Stimulated activated CD8-positive, alpha-beta memory T cell treated with anti-CD3 and anti-CD28 coated beads, Interleukin-7, amount 100 ng/mL, for 1 hour (primary cell): ENCODE results near the gene HECTD4.
A peak's percentile ranks its signal among the peaks of the same experiment; 100 is the strongest.

Experiments used
- DNase-seq, 2 donors: peaks; one replicate each; pipeline ENCODE4 v3.0.0-alpha.2; 2020; ENCODE audit warnings: low read depth in 2 of 2

HECTD4 gene

GRCh38 chr12:112322441-112322840, 59.8 kb downstream of the HECTD4 start:
- no peak for DNase-seq

- DNase-seq = no peak
Measured at GRCh38 chr12:112321245-112321644, 61.0 kb downstream of the HECTD4 start.

GRCh38 chr12:112319395-112319794, 62.8 kb downstream of the HECTD4 start:
- DNase-seq = no peak

GRCh38 chr12:112317481-112317880, 64.8 kb downstream of the HECTD4 start:
- DNase-seq = no peak

GRCh38 chr12:112314981-112315380, 67.2 kb downstream of the HECTD4 start:
- DNase-seq = no peak

- no peak for DNase-seq
Measured at GRCh38 chr12:112309797-112310196, 72.4 kb downstream of the HECTD4 start.

GRCh38 chr12:112308652-112309051, 73.6 kb downstream of the HECTD4 start:
- DNase-seq = no peak

- no peak for DNase-seq
Measured at GRCh38 chr12:112308161-112308560, 74.1 kb downstream of the HECTD4 start.

- no peak for DNase-seq
Measured at GRCh38 chr12:112307317-112308011, 74.8 kb downstream of the HECTD4 start.

GRCh38 chr12:112305951-112306350, 76.3 kb downstream of the HECTD4 start:
- DNase-seq = no peak

- DNase-seq = no peak
Measured at GRCh38 chr12:112304436-112304835, 77.8 kb downstream of the HECTD4 start.

GRCh38 chr12:112303799-112304198, 78.4 kb downstream of the HECTD4 start:
- DNase-seq = no peak

GRCh38 chr12:112303004-112303403, 79.2 kb downstream of the HECTD4 start:
- peak; percentile 2 to 4 for DNase-seq

GRCh38 chr12:112299704-112300103, 82.5 kb downstream of the HECTD4 start:
- no peak for DNase-seq

GRCh38 chr12:112297188-112297587, 85.0 kb downstream of the HECTD4 start:
- no peak for DNase-seq

- DNase-seq = no peak
Measured at GRCh38 chr12:112296183-112296582, 86.0 kb downstream of the HECTD4 start.

- no peak for DNase-seq
Measured at GRCh38 chr12:112294793-112295192, 87.4 kb downstream of the HECTD4 start.

GRCh38 chr12:112288638-112289037, 93.6 kb downstream of the HECTD4 start:
- no peak for DNase-seq

- no peak for DNase-seq
Measured at GRCh38 chr12:112285600-112286401, 96.4 kb downstream of the HECTD4 start.

- no peak for DNase-seq
Measured at GRCh38 chr12:112283546-112283945, 98.7 kb downstream of the HECTD4 start.

- DNase-seq = no peak
Measured at GRCh38 chr12:112282920-112283319, 99.3 kb downstream of the HECTD4 start.

- DNase-seq = no peak
Measured at GRCh38 chr12:112275836-112276235, 106.4 kb downstream of the HECTD4 start.

- DNase-seq = no peak
Measured at GRCh38 chr12:112275207-112275606, 107.0 kb downstream of the HECTD4 start.
